ENCODE results near the gene RNF128.
A peak's percentile ranks its signal among the peaks of the same experiment; 100 is the strongest.

RNF128 gene, protein sequence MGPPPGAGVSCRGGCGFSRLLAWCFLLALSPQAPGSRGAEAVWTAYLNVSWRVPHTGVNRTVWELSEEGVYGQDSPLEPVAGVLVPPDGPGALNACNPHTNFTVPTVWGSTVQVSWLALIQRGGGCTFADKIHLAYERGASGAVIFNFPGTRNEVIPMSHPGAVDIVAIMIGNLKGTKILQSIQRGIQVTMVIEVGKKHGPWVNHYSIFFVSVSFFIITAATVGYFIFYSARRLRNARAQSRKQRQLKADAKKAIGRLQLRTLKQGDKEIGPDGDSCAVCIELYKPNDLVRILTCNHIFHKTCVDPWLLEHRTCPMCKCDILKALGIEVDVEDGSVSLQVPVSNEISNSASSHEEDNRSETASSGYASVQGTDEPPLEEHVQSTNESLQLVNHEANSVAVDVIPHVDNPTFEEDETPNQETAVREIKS

DNA sequence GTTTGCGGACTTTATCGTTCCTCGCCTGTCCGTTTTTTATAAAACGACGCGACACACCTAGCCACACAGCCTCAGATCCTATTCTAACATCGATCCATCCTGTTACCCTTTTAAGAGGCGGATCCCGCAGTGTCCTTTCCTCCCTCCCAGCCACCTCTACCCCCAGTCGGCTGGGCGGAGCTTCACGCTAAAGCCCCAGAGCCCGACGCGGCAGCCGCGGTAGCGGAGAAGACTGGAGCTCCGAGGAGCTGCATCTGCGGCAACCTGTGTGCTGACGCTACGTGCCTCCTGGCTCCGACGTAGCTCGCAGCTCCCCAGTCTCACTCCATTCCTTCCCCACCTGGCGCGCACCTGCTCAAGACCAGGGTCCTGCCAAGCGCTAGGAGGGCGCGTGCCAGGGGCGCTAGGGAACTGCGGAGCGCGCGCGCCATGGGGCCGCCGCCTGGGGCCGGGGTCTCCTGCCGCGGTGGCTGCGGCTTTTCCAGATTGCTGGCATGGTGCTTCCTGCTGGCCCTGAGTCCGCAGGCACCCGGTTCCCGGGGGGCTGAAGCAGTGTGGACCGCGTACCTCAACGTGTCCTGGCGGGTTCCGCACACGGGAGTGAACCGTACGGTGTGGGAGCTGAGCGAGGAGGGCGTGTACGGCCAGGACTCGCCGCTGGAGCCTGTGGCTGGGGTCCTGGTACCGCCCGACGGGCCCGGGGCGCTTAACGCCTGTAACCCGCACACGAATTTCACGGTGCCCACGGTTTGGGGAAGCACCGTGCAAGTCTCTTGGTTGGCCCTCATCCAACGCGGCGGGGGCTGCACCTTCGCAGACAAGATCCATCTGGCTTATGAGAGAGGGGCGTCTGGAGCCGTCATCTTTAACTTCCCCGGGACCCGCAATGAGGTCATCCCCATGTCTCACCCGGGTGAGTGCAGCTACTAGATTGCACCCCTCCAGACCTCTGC is at the start of gene RNF128:
RNF128 (plus strand) TSS at position 217 of the 953 bp plus-strand sequence; CDS start at position 430, 213 bp downstream.
- Mint-ChIP-seq H3K4me1 (ENCODE audit: low read depth) (peaks cover 12% of the 10 kb centered on the region), H3K27me3 (peaks cover 20% of the 10 kb centered on the region), H3K27ac (no peak within 1 kb of the TSS), H3K9me3 (ENCODE audit: low read depth) (no peaks in the 10 kb centered on the region), H3K4me3 (peak within 1 kb of the TSS; percentile 80), H3K36me3 (no peaks in the 10 kb centered on the region)

- Mint-ChIP-seq H3K27me3 (no peaks in the 10 kb centered on the region), H3K9me3 (ENCODE audit: low read depth) (no peaks in the 10 kb centered on the region), H3K36me3 (no peaks in the 10 kb centered on the region), H3K4me1 (ENCODE audit: low read depth) (no peaks in the 10 kb centered on the region), H3K27ac (no peak overlapping the region), H3K4me3 (no peak overlapping the region)
These were observed 45.8 kb upstream of the RNF128 start for GRCh38 chrX:106680716-106681115.

- Mint-ChIP-seq H3K9me3 (ENCODE audit: low read depth) (no peaks in the 10 kb centered on the region), H3K36me3 (no peaks in the 10 kb centered on the region), H3K27me3 (no peaks in the 10 kb centered on the region), H3K4me3 (no peak overlapping the region), H3K4me1 (ENCODE audit: low read depth) (no peaks in the 10 kb centered on the region), H3K27ac (no peak overlapping the region)
These were observed 42.3 kb upstream of the RNF128 start for GRCh38 chrX:106684207-106684606.

GRCh38 chrX:106692425-106693065 is 34.0 kb upstream of the RNF128 start:
- H3K4me3 Mint-ChIP-seq, result no peak overlapping the region
- H3K36me3 Mint-ChIP-seq, result no peaks in the 10 kb centered on the region
- H3K9me3 Mint-ChIP-seq (ENCODE audit: low read depth), result no peaks in the 10 kb centered on the region
- no peaks in the 10 kb centered on the region for H3K27me3 Mint-ChIP-seq
- H3K4me1 Mint-ChIP-seq (ENCODE audit: low read depth), result no peaks in the 10 kb centered on the region
- H3K27ac Mint-ChIP-seq, result no peak overlapping the region

- no peak overlapping the region for H3K4me3 Mint-ChIP-seq
- no peak overlapping the region for H3K27ac Mint-ChIP-seq
- H3K36me3 Mint-ChIP-seq, result no peaks in the 10 kb centered on the region
- H3K4me1 Mint-ChIP-seq (ENCODE audit: low read depth), result no peaks in the 10 kb centered on the region
- H3K27me3 Mint-ChIP-seq, result peaks cover 3% of the 10 kb centered on the region
- H3K9me3 Mint-ChIP-seq (ENCODE audit: low read depth), result no peaks in the 10 kb centered on the region
These were observed 30.0 kb upstream of the RNF128 start for GRCh38 chrX:106696502-106696901.

GRCh38 chrX:106698693-106699092 is 27.8 kb upstream of the RNF128 start:
- Mint-ChIP-seq H3K4me3 (no peak overlapping the region), H3K36me3 (no peaks in the 10 kb centered on the region), H3K9me3 (ENCODE audit: low read depth) (no peaks in the 10 kb centered on the region), H3K27ac (no peak overlapping the region), H3K4me1 (ENCODE audit: low read depth) (no peaks in the 10 kb centered on the region), H3K27me3 (peaks cover 3% of the 10 kb centered on the region)

- Mint-ChIP-seq H3K4me1 (ENCODE audit: low read depth) (no peaks in the 10 kb centered on the region), H3K36me3 (no peaks in the 10 kb centered on the region), H3K9me3 (ENCODE audit: low read depth) (no peaks in the 10 kb centered on the region), H3K4me3 (no peak overlapping the region), H3K27me3 (peaks cover 3% of the 10 kb centered on the region), H3K27ac (no peak overlapping the region)
These were observed 23.9 kb upstream of the RNF128 start for GRCh38 chrX:106702636-106703035.

DNA sequence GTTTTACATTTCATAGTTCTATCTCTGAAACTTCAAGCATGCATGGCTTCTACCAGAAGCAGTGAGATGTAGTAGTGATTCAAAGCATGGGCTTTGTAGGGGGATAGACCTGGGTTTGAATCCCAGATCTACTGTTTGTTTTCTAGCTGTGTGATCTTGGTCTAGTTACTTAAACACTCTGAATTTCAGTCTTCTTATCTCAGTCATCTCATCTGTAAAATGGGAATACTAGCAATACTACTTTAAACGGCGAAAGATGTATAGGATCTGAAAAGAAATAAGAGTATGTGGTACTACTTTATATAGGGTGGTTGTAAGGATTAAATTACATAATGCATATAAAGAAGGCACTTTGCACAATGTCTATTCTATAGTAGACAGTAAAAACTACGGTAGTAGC is 20.0 kb upstream of the RNF128 start:
- H3K36me3 Mint-ChIP-seq, result no peaks in the 10 kb centered on the region
- H3K27ac Mint-ChIP-seq, result no peak overlapping the region
- no peak overlapping the region for H3K4me3 Mint-ChIP-seq
- H3K27me3 Mint-ChIP-seq, result no peaks in the 10 kb centered on the region
- H3K9me3 Mint-ChIP-seq (ENCODE audit: low read depth), result no peaks in the 10 kb centered on the region
- peaks cover 2% of the 10 kb centered on the region for H3K4me1 Mint-ChIP-seq (ENCODE audit: low read depth)

DNA sequence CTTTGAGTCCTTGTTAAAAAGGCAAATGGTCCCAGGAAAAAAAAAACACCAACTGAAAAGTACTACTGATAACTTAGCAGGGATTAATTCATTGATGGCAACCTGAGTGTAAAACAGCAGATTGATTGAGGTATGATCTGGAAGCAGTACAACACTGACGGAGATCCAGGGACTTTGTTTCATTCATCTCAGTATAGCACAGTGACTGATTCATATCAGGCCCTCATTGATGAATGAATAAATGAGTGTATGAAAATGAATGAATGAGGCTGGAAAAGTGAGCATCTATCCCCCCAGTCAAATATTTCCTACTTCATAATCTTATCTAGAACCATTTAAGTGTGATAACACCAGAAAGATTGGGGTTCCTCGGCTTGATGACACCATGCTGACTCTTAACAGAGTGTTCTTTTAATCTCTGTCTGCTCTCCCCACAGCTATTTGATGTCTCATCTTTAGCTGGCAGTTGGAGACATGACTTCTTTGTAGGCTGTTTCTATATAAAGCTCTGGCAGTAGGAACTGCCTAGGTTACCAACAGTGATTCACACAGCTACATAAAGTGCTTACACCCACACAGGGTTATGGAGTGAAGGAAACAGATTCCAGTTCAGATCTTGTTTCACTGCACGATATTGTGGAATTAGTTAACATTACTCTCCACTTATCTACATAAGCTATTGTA is 18.6 kb upstream of the RNF128 start:
- Mint-ChIP-seq H3K4me1 (ENCODE audit: low read depth) (peaks cover 2% of the 10 kb centered on the region), H3K27me3 (no peaks in the 10 kb centered on the region), H3K36me3 (no peaks in the 10 kb centered on the region), H3K9me3 (ENCODE audit: low read depth) (no peaks in the 10 kb centered on the region), H3K27ac (no peak overlapping the region), H3K4me3 (no peak overlapping the region)

- Mint-ChIP-seq H3K9me3 (ENCODE audit: low read depth) (no peaks in the 10 kb centered on the region), H3K27ac (no peak overlapping the region), H3K36me3 (no peaks in the 10 kb centered on the region), H3K4me1 (ENCODE audit: low read depth) (peaks cover 2% of the 10 kb centered on the region), H3K27me3 (peaks cover 4% of the 10 kb centered on the region), H3K4me3 (no peak overlapping the region)
These were observed 15.7 kb upstream of the RNF128 start for GRCh38 chrX:106710771-106711170.

- peaks cover 4% of the 10 kb centered on the region for H3K27me3 Mint-ChIP-seq
- H3K4me3 Mint-ChIP-seq, result no peak overlapping the region
- no peaks in the 10 kb centered on the region for H3K36me3 Mint-ChIP-seq
- no peaks in the 10 kb centered on the region for H3K9me3 Mint-ChIP-seq (ENCODE audit: low read depth)
- peaks cover 2% of the 10 kb centered on the region for H3K4me1 Mint-ChIP-seq (ENCODE audit: low read depth)
- no peak overlapping the region for H3K27ac Mint-ChIP-seq
These were observed 15.1 kb upstream of the RNF128 start for GRCh38 chrX:106711375-106711774.

DNA sequence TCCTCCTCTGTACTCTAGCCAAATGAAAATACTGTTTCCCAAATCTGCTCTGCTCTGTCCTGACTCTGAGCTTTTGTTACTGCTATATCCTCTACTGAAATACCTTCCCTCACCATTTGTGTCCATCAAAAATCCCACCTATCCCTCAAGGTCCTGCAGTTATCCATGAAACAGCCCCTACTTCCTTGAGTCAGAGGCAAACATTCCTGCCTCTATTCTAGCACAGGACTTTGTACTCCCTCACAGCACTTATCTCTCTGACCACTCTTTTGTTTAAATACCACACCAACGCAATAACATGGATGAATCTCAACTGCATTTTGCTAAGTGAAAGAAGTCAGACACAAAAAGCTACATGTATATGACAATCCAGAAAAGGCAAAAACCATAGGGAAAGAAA is 10.5 kb upstream of the RNF128 start:
- Mint-ChIP-seq H3K4me3 (no peak overlapping the region), H3K27ac (no peak overlapping the region), H3K36me3 (no peaks in the 10 kb centered on the region)

DNA sequence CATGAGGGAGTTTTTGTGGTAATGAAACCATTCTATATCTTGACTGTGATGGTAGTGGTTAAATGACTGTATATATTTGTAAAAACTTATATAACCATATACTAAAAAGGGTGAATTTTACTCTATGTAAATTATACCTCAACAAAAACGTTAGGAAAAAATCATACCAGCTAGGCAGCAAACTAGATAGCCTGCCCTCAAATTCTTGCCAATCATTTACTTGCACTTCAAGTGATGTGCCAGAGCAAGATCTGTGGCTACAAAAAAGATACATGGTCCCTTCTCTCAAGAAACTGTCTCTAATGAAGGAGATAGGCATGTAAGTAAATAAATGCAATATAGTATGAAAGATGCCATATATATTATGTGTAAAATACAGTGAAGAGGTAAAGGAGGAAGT is 10.0 kb upstream of the RNF128 start:
- no peak overlapping the region for H3K4me3 Mint-ChIP-seq
- H3K27me3 Mint-ChIP-seq, result peaks cover 4% of the 10 kb centered on the region
- H3K36me3 Mint-ChIP-seq, result no peaks in the 10 kb centered on the region
- no peak overlapping the region for H3K27ac Mint-ChIP-seq
- no peaks in the 10 kb centered on the region for H3K4me1 Mint-ChIP-seq (ENCODE audit: low read depth)
- H3K9me3 Mint-ChIP-seq (ENCODE audit: low read depth), result no peaks in the 10 kb centered on the region

More for the DNA sequence above, 10.5 kb upstream of the RNF128 start:
- Mint-ChIP-seq H3K4me1 (ENCODE audit: low read depth) (no peaks in the 10 kb centered on the region), H3K27me3 (peaks cover 4% of the 10 kb centered on the region), H3K9me3 (ENCODE audit: low read depth) (no peaks in the 10 kb centered on the region)

DNA sequence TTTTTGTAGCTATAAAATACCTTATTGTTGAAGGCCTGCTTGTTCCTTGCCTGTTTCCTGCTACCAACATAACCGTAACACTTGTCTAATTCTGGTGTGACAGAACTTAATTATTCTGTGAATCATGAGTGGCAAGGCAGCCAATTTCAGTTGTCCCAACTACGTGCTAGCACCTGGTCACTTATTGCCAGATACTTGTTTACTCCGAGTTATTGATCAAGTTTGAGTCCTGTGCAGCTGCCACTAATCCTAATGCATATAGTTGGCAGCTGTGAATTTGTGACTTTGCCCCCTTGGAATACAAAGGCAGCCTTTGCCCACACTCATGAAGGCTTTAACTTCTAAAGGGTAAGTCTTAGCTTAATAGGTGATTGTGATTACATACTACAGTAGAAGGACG is 7.8 kb upstream of the RNF128 start:
- H3K4me3 Mint-ChIP-seq, result no peak overlapping the region
- H3K9me3 Mint-ChIP-seq (ENCODE audit: low read depth), result no peaks in the 10 kb centered on the region
- peaks cover 4% of the 10 kb centered on the region for H3K27me3 Mint-ChIP-seq
- H3K27ac Mint-ChIP-seq, result no peak overlapping the region
- no peaks in the 10 kb centered on the region for H3K36me3 Mint-ChIP-seq
- H3K4me1 Mint-ChIP-seq (ENCODE audit: low read depth), result no peaks in the 10 kb centered on the region

Data from activated naive CD8-positive, alpha-beta T cell (primary cell).